ENCODE data around the gene CAVIN2.

DNA sequence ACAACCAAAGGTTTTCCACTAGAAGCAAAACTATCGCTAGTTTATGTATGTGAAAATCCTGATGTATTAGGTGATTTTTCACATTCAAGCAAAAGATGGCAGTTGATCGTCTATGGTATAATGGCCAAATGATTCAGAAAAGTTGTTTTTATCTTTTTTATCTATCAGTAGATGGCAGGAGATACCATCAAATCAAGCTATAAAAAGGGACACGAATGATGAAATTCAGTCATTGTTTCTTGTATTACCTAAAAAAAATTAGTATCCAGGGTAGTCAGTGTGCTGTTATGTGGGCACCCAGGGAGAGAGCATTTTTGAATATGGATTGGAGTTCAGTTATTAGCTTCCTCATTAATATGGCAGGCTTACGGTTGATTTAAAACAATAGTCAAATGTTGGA lies 22.9 kb upstream of the CAVIN2 start:
- TF ChIP-seq CTCF (conservative IDR thresholded peaks at IDR 0.05 in 1 of 2, IDR thresholded peaks at IDR 0.05 in 1 of 2; ENCODE audit: extremely low read depth in 1 of 2, insufficient read depth in 1 of 2, low read depth in 1 of 2, low read length in 2 of 2) = no peak
- TF ChIP-seq EZH2 (IDR thresholded peaks at IDR 0.05; ENCODE audit: borderline replicate concordance, low read length) = no peak

All from mammary epithelial cell (primary cell).